ENCODE measurements around the gene DLG5. TPM values are rescaled to one million over a fixed set of nuclear protein-coding genes. Genes with fewer than 3 reads are reported as not detected.

The DLG5 gene
- total and polyA plus RNA-seq, 10 of the 15 experiments (the other 5 are each of a cell fraction or from before 2014, with no cell fraction given), result 0.18 to 6.6 (median 2.7) TPM

DNA sequence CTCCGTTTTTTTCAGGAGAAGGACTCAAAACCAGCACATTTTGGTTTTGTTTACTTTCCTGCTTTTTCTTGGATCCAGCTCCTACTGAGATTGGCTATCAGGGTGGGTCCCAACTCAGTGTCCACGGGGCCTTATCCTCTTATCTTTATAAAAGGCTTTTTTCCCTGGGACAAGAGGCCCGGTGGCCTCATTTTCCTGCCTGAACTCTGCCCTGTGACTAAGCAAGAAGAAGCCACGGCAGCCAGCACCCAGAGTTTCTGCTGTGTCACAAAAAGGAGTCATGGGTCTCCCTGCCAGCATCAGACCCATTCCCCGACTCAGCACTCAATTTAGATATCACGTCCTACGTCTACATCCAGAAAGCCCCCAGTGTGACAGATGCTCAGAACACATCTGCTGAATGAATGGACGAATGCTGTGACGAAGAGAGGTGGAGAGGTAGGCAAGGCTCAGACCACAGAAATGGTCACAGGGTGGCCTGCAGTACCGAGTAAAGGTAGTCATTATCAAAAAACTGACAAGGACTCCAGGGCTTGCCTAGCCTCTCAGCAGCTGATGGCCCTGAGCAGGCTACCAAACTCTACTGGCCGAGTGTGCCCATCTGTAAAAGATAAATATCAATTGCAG is 16.7 kb downstream of the DLG5 start:
- Histone ChIP-seq H3K27me3 (replicated peaks in 1 of 2; ENCODE audit: control insufficient read depth in 2 of 2, insufficient read depth in 2 of 2, low read length in 1 of 2) (no peaks in the 10 kb centered on the region), H3K4me3 (no peak overlapping the region), H3K4me2 (ENCODE audit: control insufficient read depth, insufficient read depth) (no peak overlapping the region), H3K4me1 (ENCODE audit: control insufficient read depth, insufficient read depth, low read length) (no peaks in the 10 kb centered on the region), H3K27ac (ENCODE audit: control insufficient read depth, insufficient read depth) (no peak overlapping the region), H3K9ac (ENCODE audit: control insufficient read depth, insufficient read depth, low read length) (no peak overlapping the region), H3K36me3 (ENCODE audit: control insufficient read depth in 2 of 2, insufficient read depth in 2 of 2, low read length in 1 of 2) (no peaks in the 10 kb centered on the region), H3K9me3 (replicated peaks; ENCODE audit: control insufficient read depth, insufficient read depth, low read length) (no peaks in the 10 kb centered on the region), H3K79me2 (ENCODE audit: control insufficient read depth, insufficient read depth, low read length) (no peaks in the 10 kb centered on the region), H4K20me1 (ENCODE audit: control insufficient read depth, insufficient read depth) (no peaks in the 10 kb centered on the region), H2AFZ (ENCODE audit: control insufficient read depth, low read depth, low read length) (no peak overlapping the region)
- intact Hi-C loops (cut with micrococcal nuclease; ENCODE audit: unreplicated experiment) (no loop called here), in situ Hi-C loops (cut with MboI) (no loop called here)
- no TSS peak for BruUV-seq (replicated peaks)
- no peak for TF ChIP-seq IRF4 (IDR thresholded peaks at IDR 0.05; ENCODE audit: low read depth, low read length)
- no peak for TF ChIP-seq MTA2 (IDR thresholded peaks at IDR 0.05; ENCODE audit: low read depth)
- no peak for TF ChIP-seq RELA (IDR thresholded peaks at IDR 0.05; ENCODE audit: borderline replicate concordance, partially characterized antibody)
- TF ChIP-seq, protein P1, sequence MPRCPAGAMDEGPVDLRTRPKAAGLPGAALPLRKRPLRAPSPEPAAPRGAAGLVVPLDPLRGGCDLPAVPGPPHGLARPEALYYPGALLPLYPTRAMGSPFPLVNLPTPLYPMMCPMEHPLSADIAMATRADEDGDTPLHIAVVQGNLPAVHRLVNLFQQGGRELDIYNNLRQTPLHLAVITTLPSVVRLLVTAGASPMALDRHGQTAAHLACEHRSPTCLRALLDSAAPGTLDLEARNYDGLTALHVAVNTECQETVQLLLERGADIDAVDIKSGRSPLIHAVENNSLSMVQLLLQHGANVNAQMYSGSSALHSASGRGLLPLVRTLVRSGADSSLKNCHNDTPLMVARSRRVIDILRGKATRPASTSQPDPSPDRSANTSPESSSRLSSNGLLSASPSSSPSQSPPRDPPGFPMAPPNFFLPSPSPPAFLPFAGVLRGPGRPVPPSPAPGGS (IDR thresholded peaks at IDR 0.05; ENCODE audit: borderline replicate concordance, insufficient read depth, low read depth, low read length, poor library complexity, severe bottlenecking), result no peak
- no peak for TF ChIP-seq GABPA (IDR thresholded peaks at IDR 0.05; ENCODE audit: low read depth)
- no peak for TF ChIP-seq MXI1 (IDR thresholded peaks at IDR 0.05; ENCODE audit: low read depth, low read length)
- ChIA-PET POLR2A (no interaction called here), CTCF (interaction anchor here (0.5 to 1.5 kb wide), 2 partner anchors 15 kb away, joined by 3 to 4 read pairs; no protein-coding TSS in a partner anchor), SMC1A (ENCODE audit: uncharacterized antibody, unreplicated experiment) (no interaction called here), RAD21 (ENCODE audit: unreplicated experiment) (no interaction called here)
- no peak for DNase-seq (ENCODE audit: low read depth, low spot score)
- no peak for ATAC-seq
- 60% methylated on average over 11 of the region's 11 CpGs for whole genome bisulfite sequencing (ENCODE audit: insufficient coverage, insufficient replicate concordance, low lambda C conversion rate, missing lambda C conversion rate)
- no peak for FAIRE-seq
